Osteocyte (in vitro differentiated cells): ENCODE measurements around the gene COL7A1. TPM values are rescaled to one million over a fixed set of nuclear protein-coding genes. Genes with fewer than 3 reads are reported as not detected.
A peak's percentile ranks its signal among the peaks of the same experiment; 100 is the strongest.
"Not testable (repeated sequence)": the region's sequence is repeated elsewhere in the genome, so short reads cannot be mapped to it uniquely, and the experiment has no call there.

Source experiments
- DNase-seq: peaks from one replicate; pipeline ENCODE4 v3.0.0; 2021; ENCODE audit warnings: mixed read lengths; ENCODE audit not compliant: unreplicated experiment; ENCODE audit errors: extremely low spot score
- H3K27ac Mint-ChIP-seq: one replicate; pipeline ENCODE4 v1.8.0; 2021; ENCODE audit warnings: mild to moderate bottlenecking, mixed read lengths; ENCODE audit not compliant: unreplicated experiment
- H3K27me3 Mint-ChIP-seq: one replicate; pipeline ENCODE4 v1.8.0; 2021; ENCODE audit warnings: mixed read lengths; ENCODE audit not compliant: unreplicated experiment
- H3K36me3 Mint-ChIP-seq: one replicate; pipeline ENCODE4 v1.8.0; 2021; ENCODE audit warnings: mixed read lengths; ENCODE audit not compliant: unreplicated experiment
- H3K4me1 Mint-ChIP-seq: one replicate; pipeline ENCODE4 v1.8.0; 2021; ENCODE audit warnings: mixed read lengths; ENCODE audit not compliant: unreplicated experiment
- H3K4me3 Mint-ChIP-seq: one replicate; pipeline ENCODE4 v1.8.0; 2021; ENCODE audit warnings: mild to moderate bottlenecking, moderate library complexity, mixed read lengths; ENCODE audit not compliant: unreplicated experiment
- H3K9me3 Mint-ChIP-seq: one replicate; pipeline ENCODE4 v1.8.0; 2021; ENCODE audit warnings: mixed read lengths; ENCODE audit not compliant: unreplicated experiment
- total RNA-seq: library from RNA; stranded (reverse); gene quantifications from 2 replicates; pipeline ENCODE4 v1.2.1, GENCODE V29; 2021
- TF ChIP-seq, protein P1 (sequence below): fragments of 200-600 bp; sonication (generic); IDR thresholded peaks from 2 replicates; pipeline ENCODE4 v1.5.0; 2021; ENCODE audit warnings: antibody characterized with exemption, mild to moderate bottlenecking, moderate library complexity

Gene COL7A1
- total RNA-seq, 1 donor from 2014 or later = 16.6 TPM

DNA sequence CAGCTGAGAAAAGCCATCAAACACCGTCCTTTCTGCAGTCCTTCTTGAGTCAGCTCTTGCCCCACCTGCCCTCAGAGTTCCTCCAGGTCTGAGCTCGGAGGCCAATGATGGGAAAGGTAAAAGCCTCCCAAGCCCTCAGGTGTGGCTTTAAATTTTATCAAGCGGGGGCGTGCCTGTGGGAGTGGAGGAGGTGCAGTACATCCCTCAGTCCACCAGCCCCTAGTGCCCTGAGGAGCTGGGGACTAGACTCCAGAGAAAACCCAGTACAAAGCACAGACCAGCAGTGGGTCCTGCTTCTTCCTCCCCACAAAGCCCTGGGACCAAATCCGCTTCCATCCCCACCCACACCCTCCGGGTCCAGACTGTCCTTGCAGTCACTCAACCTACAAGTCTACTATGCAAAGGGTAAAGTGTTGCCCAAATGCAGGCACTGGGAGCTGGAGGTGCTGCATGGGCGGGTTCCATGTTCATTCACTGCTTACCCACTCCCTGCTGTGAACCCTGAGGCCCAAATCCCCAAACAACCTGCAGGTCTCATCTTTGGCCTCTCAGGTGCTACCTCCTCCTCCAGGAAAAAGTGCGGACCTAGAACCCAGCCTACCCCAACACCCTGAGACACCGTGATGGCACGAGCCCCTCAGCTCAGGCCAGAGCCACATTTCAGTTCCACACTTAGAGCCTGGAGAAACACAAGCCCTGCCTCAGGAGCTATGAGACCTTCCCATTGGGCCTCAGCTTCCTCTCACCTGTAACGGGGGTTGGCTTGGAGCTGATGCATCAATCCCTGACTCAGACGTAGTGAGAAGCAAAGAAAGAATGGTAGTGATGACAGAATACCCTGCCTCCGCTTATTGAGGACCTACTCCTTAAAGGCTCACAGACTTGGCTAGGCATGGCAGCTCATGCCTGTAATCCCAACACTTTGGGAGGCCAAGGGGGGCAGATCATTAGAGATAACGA is 41.0 kb downstream of the COL7A1 start:
- peaks cover 28% of the 10 kb centered on the region for H3K4me1 Mint-ChIP-seq
- no peaks in the 10 kb centered on the region for H3K27me3 Mint-ChIP-seq
- no peak overlapping the region for H3K27ac Mint-ChIP-seq
- H3K4me3 Mint-ChIP-seq = peak overlapping the region; percentile 6
- TF ChIP-seq, protein P1, sequence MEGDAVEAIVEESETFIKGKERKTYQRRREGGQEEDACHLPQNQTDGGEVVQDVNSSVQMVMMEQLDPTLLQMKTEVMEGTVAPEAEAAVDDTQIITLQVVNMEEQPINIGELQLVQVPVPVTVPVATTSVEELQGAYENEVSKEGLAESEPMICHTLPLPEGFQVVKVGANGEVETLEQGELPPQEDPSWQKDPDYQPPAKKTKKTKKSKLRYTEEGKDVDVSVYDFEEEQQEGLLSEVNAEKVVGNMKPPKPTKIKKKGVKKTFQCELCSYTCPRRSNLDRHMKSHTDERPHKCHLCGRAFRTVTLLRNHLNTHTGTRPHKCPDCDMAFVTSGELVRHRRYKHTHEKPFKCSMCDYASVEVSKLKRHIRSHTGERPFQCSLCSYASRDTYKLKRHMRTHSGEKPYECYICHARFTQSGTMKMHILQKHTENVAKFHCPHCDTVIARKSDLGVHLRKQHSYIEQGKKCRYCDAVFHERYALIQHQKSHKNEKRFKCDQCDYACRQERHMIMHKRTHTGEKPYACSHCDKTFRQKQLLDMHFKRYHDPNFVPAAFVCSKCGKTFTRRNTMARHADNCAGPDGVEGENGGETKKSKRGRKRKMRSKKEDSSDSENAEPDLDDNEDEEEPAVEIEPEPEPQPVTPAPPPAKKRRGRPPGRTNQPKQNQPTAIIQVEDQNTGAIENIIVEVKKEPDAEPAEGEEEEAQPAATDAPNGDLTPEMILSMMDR = no peak
- no peak for DNase-seq
- H3K36me3 Mint-ChIP-seq = peaks cover 2% of the 10 kb centered on the region
- no peaks in the 10 kb centered on the region for H3K9me3 Mint-ChIP-seq

DNA sequence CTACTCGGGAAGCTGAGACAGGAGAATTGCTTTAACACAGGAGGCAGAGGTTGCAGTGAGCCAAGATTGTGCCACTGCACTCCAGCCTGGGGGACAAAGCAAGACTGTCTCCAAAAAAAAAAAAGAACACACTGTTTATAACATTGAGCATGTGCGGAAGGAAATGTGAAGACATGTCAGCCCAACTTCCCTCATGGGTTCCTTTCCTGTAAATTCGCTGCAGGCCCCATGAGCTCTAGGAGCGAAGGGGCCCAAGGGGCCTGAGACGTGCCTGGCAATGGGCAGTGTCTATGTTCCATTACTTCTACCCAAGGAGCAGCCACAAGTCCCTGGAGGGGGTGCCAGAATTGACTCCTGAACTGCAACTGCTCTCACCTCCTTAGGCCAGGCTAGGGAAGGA is 41.8 kb downstream of the COL7A1 start:
- peaks cover 23% of the 10 kb centered on the region for H3K4me1 Mint-ChIP-seq
- no peak overlapping the region for H3K27ac Mint-ChIP-seq
- no peak for DNase-seq
- no peak overlapping the region for H3K4me3 Mint-ChIP-seq
- no peaks in the 10 kb centered on the region for H3K27me3 Mint-ChIP-seq
- no peaks in the 10 kb centered on the region for H3K9me3 Mint-ChIP-seq
- TF ChIP-seq, protein P1 = no peak
- peaks cover 2% of the 10 kb centered on the region for H3K36me3 Mint-ChIP-seq

DNA sequence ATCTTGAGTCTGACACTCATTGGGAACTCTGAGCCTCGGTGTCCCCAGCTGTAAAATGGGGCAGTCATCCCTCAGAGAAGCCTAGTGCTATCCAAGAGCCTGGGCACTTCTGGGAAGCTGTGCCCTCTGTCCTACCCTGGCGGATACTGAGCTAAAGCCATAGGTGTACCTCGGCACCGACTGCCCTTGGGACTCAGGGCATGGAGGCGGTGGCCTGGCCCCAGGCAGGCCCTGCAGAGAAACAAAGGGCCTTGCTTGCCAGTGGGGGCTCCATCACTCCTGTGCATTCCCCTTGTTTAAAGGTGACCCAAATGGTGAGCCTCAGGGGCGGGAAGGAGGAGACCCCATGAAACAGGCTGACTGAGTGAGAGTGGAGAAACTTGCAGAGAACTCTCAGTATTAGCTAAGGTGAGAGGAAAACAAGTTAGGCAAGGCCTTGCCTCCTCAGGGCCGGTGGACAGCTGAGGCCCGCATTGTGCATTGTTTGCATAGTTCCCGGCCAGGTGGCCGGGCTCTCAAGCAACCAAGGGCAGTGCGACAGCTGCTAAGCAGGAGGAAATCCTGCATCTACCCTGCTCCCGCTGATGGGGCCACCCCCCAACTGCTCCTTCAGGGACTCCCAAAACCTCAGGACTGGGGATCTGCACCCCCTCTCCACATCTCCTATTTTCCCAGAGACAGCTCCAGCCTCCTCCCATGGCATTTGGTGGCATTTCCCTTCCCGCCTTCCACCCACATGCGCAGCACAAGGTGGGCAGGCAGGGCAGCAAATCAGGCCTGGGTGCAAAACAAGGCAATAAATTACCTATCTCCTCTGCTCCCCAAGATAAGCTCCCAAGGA is 42.8 kb downstream of the COL7A1 start:
- peaks cover 18% of the 10 kb centered on the region for H3K4me1 Mint-ChIP-seq
- H3K27ac Mint-ChIP-seq = no peak overlapping the region
- peaks cover 2% of the 10 kb centered on the region for H3K36me3 Mint-ChIP-seq

DNA sequence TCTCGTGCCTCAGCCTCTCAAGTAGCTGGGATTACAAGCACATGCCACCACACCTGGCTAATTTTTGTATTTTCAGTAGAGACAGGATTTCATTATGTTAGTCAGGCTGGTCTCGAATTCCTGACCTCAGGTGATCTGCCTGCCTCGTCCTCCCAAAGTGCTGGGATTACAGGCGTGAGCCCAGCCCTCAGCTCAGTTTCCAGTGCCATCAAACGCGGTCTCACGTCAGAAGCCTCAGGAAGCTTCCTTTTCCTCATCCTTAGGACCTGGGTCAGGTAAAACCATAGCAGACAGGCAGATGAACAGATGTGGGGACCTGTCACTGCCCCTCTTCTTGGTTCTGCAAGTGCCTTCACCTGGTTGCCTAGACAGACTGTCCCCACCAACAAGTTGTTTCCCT is 43.5 kb downstream of the COL7A1 start:
- H3K27me3 Mint-ChIP-seq, DNase-seq, H3K36me3 Mint-ChIP-seq, H3K9me3 Mint-ChIP-seq, H3K27ac Mint-ChIP-seq, H3K4me3 Mint-ChIP-seq: not testable (repeated sequence)
- H3K4me1 Mint-ChIP-seq = peaks cover 16% of the 10 kb centered on the region

More for the DNA sequence above, 42.8 kb downstream of the COL7A1 start:
- H3K9me3 Mint-ChIP-seq = no peaks in the 10 kb centered on the region
- no peak for DNase-seq
- TF ChIP-seq, protein P1 = no peak
- no peaks in the 10 kb centered on the region for H3K27me3 Mint-ChIP-seq
- no peak overlapping the region for H3K4me3 Mint-ChIP-seq

DNA sequence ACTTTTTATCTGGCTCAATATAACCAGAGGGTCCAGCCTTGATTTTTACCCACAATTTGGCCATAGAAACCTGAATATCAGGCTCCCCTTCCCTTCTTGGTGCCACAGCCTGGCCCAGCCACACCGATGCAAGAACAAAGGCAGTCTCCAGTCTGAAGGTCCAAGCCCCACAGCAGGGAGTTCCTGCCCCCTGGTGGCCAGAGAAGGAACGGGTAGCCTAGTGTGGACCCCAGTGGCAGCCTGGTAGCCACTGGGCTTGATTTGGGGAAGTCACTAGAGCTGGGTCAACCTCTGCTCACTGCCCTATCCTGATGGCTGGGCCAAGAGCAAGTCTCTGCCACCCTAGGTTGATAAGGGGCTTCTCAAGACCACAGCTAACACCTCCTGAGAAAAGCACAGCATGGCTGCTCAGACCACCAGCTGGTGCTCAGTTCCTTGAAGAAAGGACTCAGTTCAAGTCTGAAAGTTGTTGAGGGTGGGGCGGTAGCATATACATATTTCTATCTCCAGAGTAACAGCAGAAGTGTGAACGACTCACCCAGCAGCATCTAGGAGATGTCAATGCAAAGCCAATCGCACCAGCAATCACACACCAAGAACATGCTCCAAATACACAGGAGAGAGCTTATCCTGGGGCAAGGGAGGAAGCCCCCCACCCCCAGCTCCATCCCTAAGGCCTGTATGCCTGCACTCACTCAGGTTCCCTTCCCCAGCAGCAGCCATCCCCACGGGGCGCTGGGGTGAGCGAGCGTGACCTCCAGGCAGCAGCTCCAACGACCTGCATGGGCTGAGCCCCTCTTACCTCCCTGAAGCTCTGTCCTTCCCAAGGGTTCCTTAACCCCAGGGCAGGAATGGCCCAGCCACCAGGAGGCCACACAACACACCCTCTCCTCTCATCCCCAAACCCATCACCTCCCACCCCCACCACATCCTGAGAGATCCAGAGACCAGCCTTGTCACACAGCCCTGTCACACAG is 46.1 kb downstream of the COL7A1 start:
- H3K36me3 Mint-ChIP-seq = peaks cover 2% of the 10 kb centered on the region
- H3K27ac Mint-ChIP-seq = peak overlapping the region; percentile 82
- DNase-seq = peak; percentile 93
- no peak overlapping the region for H3K4me3 Mint-ChIP-seq
- H3K27me3 Mint-ChIP-seq = no peaks in the 10 kb centered on the region
- no peaks in the 10 kb centered on the region for H3K9me3 Mint-ChIP-seq
- peaks cover 3% of the 10 kb centered on the region for H3K4me1 Mint-ChIP-seq
- TF ChIP-seq, protein P1 = peak; percentile 94
